ENCODE data around the gene SPINK1.
"Not testable (repeated sequence)": the region's sequence is repeated elsewhere in the genome, so short reads cannot be mapped to it uniquely, and the experiment has no call there.

The SPINK1 gene, protein sequence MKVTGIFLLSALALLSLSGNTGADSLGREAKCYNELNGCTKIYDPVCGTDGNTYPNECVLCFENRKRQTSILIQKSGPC

DNA sequence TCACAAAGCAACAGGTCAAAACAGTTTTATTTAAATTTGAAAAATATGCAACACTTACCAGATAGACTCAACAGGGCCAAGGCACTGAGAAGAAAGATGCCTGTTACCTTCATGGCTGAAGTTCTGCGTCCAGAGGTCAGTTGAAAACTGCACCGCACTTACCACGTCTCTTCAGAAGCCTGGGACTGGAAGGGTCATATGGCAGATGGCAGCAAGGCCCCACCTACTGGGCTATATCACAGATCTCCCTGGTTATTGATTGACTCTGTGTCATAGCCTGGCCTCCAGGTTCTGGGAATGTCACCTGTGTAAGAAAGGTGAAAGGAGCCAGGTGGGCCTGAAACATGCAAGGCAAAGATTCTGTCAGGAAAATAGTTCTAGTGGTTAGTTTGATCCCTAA is at the start of gene SPINK1:
Gene SPINK1 (minus strand): TSS at position 207 of the 400 bp plus-strand sequence. CDS start 94 bp downstream, at position 113.
- DNase-seq: no peak
- intact Hi-C loops (cut with DNase I): no loop called here

DNA sequence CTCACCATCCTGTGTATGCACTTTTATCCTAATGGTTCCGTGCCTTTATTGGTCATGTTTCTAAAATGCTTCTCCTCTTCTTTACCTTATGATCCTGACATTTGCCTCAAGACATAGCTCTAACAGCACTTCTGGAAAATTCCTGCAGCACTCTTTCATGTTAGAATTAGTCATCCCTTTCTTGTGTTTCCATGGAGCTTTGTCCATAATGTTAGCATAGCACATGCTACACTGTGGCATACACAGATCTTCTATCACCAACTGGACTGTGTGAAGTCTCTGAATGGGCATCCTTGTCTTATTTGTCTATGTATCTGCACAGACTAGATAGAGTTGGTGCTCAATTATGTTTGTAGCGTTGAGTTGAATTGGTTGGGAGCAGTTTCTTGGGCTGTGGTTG is 49.0 kb upstream of the SPINK1 start:
- intact Hi-C loops (cut with DNase I): no loop called here

DNA sequence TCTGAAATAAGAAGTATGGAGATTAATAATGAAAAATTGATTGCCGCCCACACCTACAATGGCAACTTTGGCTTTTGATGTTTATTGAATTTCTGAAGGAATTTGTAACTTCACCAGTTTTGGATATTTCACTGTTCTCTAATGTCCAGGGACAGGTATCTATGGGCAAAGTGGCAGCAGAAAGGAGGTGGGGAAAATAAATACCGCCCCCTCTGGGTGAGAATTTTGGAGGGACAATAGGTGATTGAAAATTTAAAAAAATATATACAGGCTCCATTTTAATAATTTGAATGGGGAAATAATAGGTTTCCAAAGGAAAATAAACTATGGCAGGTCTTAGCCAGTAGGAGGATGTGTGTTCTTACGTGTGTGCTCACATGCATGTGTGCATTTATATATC is 48.3 kb upstream of the SPINK1 start:
- no peak for DNase-seq
- intact Hi-C loops (cut with DNase I): no loop called here

More for the DNA sequence above, 49.0 kb upstream of the SPINK1 start:
- no peak for DNase-seq

DNA sequence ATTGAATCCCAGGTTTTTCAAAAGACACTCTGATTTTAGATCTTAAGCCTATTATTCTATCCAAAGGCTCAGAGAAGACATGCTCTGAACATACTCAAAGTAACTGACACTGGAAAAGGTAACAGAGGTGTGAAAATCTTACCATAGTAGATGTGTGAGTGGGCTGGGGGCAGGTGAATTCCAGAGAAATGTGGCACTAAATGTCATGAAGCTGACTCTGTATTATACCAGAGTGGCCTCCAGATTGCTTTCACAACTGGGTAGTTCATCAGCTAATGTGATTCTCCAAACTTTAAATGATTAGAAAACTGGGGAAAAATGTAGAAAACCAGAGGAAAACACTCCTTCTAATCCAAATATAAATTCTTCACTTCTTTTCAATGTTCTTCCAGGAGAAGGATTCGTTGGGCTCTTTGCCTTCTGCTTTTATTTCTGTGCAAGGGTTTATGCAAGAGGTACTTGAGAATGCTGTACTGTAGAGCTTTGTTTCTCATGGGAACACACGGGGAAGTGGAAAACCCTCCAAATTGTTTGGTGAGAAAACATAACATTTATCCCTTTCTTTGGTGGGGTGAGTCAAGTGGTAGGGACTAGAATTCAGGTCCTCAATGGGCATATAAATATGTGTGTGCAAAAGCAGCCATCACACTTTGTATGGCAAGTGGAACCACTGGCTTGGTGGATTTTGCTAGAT is 46.7 kb upstream of the SPINK1 start, which contains the start of gene SCGB3A2:
Gene SCGB3A2 (plus strand): TSS at position 646 of the 694 bp plus-strand sequence. CDS start 93 bp downstream, outside the sequence.
- intact Hi-C loops (cut with DNase I): no loop called here
- no peak for DNase-seq

DNA sequence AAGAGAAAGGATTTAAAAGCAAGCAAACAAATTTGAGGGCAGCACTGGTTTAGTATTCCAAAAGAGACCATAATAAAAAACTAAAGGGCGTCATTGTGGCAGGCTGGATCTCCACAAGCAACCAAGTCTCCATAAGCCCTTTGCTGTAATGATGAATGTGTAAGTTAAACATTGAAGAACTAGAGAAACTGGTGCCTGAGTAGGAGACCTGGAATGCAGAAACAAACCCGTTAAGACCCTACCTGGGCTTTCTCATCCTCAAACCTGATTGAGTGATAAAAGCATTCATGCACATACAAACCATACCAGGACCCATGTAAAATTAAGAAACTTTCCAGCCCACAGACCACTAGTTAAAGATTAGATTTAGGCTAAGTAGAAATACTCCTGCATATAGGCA is 45.2 kb upstream of the SPINK1 start:
- intact Hi-C loops (cut with DNase I): no loop called here
- DNase-seq: no peak

DNA sequence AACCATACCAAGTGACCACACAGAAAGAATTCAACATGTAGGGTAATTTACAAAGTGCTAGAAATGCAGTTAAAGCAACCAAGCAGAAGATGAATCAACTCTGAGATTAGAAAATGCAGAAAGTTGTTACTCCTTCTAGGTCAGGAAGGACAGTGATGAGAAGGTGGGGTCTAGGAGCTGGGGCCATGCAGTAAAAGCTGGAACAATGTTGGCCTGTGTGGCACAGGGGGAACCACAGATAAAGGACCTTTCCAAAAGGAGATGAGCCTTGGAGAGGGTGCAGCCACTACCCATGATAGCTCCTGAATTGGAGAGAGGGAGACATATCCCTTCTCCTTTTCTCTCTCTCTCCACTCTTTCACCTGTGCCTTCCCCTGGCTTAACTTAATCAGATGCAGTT is 44.7 kb upstream of the SPINK1 start:
- DNase-seq: no peak
- intact Hi-C loops (cut with DNase I): no loop called here

DNA sequence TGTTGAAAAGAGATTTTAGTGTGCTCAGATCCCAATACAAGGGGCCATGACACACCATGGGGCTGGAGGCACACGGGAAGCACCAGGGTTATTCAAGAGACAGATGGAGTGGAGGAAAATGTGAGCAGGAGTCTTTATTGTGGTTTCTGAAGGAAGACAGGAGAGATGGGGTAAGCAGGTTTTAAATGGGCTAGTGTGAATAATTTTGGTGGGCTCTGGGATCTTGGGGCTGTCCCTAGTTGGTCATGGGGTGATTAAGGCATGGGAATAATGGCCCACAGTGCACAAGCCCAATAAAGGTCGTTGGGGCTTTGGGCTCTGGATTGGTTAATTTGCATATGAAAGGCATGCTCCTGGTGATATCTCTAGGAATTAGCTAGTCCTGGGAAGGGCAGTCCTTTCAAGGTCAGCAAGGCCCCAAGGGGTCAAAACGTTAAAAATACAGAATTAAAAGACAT is 43.5 kb upstream of the SPINK1 start:
- intact Hi-C loops (cut with DNase I): no loop called here
- DNase-seq: no peak

DNA sequence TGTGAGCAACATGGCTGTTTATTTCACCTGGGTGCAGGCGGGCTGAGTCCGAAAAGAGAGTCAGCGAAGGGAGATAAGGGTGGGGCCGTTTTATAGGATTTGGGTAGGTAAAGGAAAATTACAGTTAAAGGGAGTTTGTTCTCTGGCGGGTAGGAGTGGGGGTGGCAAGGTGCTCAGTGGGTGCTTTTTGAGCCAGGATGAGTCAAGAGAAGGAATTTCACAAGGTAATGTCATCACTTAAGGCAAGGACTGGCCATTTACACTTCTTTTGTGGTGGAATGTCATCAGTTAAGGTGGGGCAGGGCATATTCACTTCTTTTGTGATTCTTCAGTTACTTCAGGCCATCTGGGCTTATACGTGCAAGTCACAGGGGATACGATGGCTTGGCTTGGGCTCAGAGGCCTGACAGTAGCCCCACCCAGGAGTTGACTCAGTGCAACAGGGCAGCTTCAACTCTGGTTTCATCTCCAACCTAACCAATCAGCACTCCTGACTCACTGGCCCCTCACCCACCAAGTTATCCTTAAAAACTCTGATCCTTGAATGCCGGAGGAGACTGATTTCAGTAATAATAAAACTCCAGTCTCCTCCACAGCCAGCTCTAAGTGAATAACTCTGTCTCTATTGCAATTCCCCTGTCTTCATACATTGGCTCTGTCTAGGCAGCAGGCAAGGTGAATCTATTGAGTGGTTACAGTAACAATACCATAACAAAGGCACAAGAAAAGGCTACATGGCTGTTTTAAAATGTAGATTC is 42.8 kb upstream of the SPINK1 start:
- intact Hi-C loops (cut with DNase I); DNase-seq: not testable (repeated sequence)

DNA sequence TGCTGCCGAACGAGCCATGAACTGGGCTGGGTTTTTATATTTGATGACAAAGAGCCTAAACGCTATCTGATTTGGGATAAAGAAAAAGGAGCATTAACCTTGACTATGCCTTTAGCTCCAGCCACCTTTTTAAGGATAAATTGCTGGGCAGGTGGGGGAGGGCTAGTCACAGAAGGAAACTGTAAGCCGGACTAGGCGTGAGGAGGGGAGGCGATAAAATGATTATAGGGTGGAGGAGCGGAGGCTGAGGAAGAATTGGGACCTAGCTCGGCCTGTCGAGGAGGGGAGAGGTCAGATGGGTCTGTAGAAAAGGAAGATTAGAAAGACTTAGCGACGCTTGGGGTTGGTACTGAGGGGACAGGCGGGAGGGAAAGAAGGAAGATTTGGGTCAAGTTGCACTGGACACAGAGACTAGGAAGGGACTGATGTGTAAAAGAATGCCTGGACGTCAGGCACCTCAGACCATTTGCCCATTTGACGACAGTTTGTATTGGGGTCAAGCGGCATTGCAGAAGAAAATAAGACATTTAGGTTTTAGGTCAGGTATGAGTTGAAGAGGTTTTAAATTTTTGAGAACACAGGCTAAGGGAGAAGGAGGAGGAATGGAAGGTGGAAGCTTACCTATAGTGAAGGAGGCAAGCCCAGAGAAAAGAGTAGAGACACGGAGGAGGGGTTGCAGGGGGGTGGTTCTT is 41.4 kb upstream of the SPINK1 start:
- DNase-seq; intact Hi-C loops (cut with DNase I): not testable (repeated sequence)

DNA sequence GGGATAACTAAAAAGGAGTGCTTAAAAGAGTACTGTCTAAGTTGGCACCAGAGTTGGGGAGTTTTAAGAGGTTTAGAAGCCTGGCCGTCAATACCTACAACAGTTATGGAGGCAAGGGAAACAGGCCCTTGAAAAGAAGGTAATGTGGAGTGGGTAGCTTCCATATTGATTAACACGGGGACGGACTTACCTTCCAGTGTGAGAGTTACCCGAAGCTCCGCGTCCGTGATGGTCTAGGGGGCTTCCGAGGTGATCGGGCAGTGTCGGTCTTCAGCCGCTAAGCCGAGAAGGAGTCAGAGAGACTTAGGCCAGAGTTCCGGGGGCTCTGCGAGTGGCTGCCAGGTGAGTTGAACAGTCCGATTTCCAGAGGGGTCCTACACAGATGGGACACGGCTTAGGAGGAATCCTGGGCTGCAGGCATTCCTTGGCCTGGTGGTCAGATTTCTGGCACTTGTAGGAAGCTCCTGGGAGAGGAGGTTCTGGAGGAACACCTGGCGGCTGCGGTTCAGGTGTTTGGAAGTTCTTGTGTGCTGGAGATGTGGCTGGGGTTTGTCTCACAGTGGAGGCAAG is 40.6 kb upstream of the SPINK1 start:
- intact Hi-C loops (cut with DNase I): not testable (repeated sequence)
- peak in 1 of 10 donors; percentile 52 for DNase-seq

DNA sequence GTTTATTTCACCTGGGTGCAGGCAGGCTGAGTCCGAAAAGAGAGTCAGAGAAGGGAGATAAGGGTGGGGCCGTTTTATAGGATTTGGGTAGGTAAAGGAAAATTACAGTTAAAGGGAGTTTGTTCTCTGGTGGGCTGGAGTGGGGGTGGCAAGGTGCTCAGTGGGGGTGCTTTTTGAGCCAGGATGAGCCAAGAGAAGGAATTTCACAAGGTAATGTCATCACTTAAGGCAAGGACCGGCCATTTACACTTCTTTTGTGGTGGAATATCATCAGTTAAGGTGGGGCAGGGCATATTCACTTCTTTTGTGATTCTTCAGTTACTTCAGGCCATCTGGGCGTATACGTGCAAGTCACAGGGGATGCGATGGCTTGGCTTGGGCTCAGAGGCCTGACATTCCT is 38.4 kb upstream of the SPINK1 start:
- DNase-seq; intact Hi-C loops (cut with DNase I): not testable (repeated sequence)

DNA sequence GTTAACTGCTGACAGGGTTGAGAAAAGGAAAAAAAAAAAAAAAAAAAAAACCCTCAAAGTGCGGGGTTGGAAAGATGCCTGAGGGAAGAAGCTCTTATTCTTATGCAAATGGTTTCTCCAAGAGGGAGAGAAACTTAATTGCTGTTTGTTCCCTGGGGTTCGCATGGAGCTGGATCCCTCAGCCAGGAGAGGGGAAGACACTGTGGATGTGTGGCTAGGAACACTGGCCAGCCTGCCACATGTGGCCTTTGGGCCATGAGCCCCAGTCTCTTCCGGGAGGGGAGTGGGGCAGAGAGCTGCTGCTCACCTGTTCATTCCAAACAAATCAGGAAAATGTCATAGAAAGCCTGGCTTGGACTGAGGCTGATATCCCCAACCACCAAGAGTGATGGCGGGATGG is 37.6 kb upstream of the SPINK1 start:
- no peak for DNase-seq
- intact Hi-C loops (cut with DNase I): no loop called here

DNA sequence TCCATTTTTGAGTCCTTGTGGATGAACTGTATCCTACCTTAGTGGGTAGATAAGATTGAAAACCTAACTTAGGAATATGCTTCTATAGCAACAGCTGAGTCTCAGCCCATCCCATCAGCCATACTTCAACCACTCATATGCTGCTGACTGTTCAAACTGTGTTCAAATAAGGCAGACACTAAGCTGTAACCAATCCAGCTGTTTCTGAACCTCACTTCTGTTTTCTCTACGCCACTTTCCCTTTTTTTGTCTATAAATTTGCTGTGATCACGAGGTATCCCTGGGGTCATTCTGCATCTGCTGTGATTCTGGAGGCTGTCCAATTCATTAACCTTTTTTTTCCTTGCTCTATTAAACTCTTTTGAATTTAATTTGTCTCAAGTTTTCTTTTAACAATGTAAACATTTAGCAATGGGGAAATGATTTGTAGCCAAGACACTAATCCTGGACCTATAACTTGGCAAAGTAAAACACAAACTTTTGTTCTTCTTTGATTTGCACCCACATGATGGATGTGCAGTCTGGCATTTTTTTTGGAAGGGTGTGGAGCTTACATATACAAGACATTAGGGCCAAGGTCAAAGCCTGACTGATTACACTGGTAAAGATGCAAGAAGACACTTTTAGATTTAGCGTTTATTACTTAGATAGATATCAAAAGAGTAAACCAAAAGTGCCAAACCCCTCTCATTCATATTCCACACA is 32.1 kb upstream of the SPINK1 start:
- intact Hi-C loops (cut with DNase I): no loop called here

DNA sequence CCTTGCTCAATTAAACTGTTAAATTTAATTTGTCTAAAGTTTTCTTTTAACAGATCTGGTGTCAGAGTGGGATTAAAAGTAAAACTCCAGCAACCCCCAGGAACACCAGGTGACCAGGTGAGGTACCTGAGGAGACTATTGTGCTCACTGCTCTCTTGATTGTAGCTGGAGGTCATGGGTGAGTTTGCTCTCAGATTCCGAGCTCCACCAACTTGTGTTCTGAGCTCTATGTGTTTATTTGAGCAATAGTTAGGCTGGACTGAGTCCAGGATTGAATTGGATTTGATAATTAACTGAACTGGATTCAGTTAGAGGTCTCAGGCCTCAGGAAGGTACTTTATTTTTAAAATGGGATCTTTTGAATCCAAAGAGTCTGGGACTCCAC is 29.2 kb upstream of the SPINK1 start:
- intact Hi-C loops (cut with DNase I): no loop called here
- DNase-seq: no peak

More for the DNA sequence above, 32.1 kb upstream of the SPINK1 start:
- no peak for DNase-seq

DNA sequence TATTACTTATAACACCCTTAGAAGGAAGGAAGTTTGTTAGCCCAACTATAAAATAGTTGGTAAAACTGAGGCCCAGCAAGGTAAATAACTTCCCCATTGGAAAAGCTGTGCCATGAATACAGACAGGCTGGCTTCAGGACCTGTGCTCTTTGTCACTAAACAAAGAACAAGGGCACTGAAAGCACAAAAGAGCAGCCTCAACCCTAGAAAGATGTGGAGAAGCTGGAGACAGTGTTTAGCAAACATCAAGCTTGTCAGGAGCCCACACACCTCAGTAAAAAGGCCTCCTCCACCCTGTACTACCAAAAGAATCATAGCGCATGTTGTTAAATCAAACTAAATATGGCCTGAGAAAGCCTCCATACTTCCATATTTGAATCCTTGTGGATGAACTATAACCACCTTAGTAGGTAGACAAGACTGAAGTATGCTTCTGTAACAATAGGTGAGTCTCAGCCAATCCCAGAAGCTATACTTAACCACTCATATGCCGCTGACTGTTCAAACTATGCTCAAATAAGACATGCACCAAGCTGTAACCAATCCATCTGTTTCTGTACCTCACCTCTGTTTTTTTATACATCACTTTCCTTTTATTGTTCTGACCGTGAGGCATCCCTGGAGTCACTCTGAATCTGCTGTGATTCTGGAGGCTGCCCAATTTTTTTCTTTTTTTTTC is 28.6 kb upstream of the SPINK1 start:
- no peak for DNase-seq
- intact Hi-C loops (cut with DNase I): loop anchor here (2.0 kb wide), 1 partner anchor 73 kb away; no protein-coding TSS in a partner anchor

DNA sequence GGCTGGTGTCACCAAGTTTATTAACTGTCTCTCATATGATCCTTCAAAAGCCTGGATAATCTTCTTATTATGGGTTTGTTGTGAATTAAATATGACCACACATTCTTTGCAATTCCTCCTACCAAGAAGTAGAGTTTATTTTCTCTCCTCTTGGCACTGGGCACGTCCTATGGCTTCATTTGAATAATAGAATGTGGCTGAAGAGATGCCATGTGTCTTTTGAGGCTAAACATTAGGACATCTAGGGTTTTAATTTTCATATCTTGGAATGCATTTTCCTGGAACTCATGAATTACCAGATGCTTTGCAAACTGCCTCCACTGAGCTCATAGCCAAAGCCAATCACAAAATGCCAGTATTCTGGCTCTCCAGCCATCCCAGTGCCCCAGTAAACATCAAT is 27.1 kb upstream of the SPINK1 start:
- DNase-seq: no peak
- intact Hi-C loops (cut with DNase I): loop anchor here (2.0 kb wide), 1 partner anchor 74 kb away; no protein-coding TSS in a partner anchor

DNA sequence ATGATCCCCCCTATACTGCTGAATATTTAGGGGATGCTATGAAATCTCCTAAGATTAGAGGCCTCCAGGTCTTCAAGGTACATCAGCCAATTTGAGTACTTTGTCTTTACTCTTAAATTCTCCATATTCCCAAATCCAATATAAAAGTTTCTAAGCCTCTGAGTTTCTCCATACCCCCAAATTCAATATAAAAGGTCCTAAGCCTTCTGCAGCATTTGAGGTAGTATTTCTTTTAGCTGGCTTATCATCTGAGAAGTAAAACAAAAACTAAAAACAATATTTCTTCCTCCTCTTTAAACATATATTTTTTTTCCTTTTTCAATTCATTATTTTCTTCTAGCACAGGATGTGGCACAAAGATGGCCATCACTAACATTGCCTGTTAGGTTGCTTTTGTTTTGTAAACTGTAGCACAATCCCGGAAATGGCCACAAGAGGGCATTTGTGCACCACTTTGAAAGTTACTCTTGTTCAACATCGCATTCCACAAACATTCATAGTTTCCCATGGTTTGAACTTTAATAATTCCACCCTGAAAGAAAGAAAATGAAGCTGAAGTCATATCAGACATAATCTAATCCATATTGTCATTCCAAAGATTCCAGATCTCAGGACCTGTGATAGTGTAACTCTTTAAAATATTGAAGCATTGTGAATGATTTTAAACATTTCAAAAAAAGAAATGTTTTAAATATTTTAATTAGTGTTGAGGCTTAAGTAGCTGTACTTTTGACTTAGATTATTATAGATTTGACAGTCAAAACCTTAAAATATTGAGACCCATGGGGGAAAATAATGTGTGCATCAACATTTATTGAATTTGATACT is 26.0 kb upstream of the SPINK1 start:
- DNase-seq: peak in 8 of 10 donors; percentile 16 to 75 (median 60)
- intact Hi-C loops (cut with DNase I): loop anchor here (2.0 kb wide), 1 partner anchor 75 kb away; no protein-coding TSS in a partner anchor

DNA sequence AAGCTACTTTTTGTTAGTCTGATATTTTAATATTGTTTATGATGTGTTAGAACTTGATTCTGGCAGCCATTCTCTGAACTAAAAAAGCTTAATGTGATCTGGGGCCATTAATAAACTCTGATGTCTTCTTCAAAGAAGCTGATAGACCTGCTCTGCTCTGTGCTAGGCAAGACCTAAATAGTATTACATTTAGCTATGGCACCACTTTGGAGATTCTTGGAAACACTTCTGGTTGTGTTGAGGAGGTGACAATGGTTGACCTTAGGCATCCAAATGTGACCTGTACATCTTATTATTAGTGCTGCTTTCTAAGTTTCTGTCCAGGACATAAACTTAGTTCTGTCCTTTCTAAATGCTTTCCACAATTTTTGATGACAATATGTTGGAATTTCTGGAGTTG is 25.3 kb upstream of the SPINK1 start:
- DNase-seq: no peak
- intact Hi-C loops (cut with DNase I): no loop called here

DNA sequence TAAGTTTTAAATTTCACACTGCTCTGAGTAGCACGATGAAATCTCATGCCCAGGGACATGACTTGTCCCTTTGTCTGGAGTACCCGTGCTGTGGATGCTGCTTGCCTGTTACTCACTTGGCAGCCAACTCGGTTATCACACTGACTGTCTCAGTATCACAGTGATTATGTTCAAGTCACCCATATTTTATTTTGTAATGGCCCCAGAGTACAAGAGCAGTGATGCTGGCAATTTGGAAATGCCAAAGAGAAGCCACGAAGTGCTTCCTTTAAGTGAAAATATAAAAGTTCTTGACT is 24.3 kb upstream of the SPINK1 start:
- DNase-seq: no peak
- intact Hi-C loops (cut with DNase I): no loop called here
